Mucosa of stomach (tissue), 1 donor: Measurements from ENCODE around the gene FAM169A.
A peak's percentile ranks its signal among the peaks of the same experiment; 100 is the strongest.
"Not testable (repeated sequence)": the region's sequence is repeated elsewhere in the genome, so short reads cannot be mapped to it uniquely, and the experiment has no call there.

Source experiments
- H3K27me3 ChIP-seq: one replicate; pipeline ENCODE4 v1.7.0; 2013; ENCODE audit warnings: mild to moderate bottlenecking, low read length; ENCODE audit not compliant: control insufficient read depth, insufficient read depth
- H3K36me3 ChIP-seq: one replicate; pipeline ENCODE4 v1.7.0; 2013; ENCODE audit warnings: low read length; ENCODE audit not compliant: control insufficient read depth, insufficient read depth
- H3K4me1 ChIP-seq: one replicate; pipeline ENCODE4 v1.7.0; 2013; ENCODE audit warnings: mild to moderate bottlenecking, low read length; ENCODE audit not compliant: control insufficient read depth, insufficient read depth
- H3K4me3 ChIP-seq: one replicate; pipeline ENCODE4 v1.7.0; 2013; ENCODE audit warnings: low read length
- H3K9ac ChIP-seq: one replicate; pipeline ENCODE4 v1.7.0; 2013; ENCODE audit warnings: mild to moderate bottlenecking, low read length, moderate library complexity
- H3K9me3 ChIP-seq: one replicate; pipeline ENCODE4 v1.7.0; 2013; ENCODE audit warnings: mild to moderate bottlenecking, low read length, moderate library complexity; ENCODE audit not compliant: control insufficient read depth
- donor health status: Pancreatic carcinoma.

FAM169A gene

DNA sequence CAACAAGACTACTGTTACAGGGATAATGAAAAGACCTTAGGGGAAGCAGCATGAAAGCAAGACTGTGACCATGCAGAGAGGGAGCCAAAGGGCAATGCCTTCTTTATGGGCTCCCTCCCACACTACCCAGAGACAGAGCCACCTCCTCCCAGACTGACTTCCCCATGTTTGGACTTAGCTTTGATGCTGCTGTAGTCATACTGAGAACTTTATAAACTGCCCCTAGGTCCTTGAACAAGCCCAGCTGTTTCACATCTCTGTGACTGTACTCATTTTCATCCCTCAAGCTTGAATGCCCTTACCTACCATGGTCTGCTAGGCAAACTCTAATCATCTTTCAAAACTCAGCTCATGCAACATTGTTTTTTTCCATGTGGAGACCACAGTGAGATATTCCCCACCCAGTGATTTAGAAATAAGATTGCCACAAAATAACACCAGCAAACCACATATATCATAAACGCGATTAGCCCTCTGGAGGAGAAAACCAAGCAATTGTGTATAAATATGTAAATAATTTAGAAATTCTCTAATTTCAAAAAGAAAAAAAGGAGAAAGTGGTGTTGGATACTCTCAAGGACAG, 23.4 kb upstream of the FAM169A start:
- Histone ChIP-seq H3K9me3 (no peaks in the 10 kb centered on the region), H3K4me1 (no peaks in the 10 kb centered on the region), H3K4me3 (no peak overlapping the region), H3K36me3 (no peaks in the 10 kb centered on the region), H3K27me3 (no peaks in the 10 kb centered on the region), H3K9ac (no peak overlapping the region)

GRCh38 chr5:74888117-74888516, 21.9 kb upstream of the FAM169A start:
- Histone ChIP-seq H3K27me3 (no peaks in the 10 kb centered on the region), H3K36me3 (no peaks in the 10 kb centered on the region), H3K9me3 (no peaks in the 10 kb centered on the region), H3K9ac (no peak overlapping the region), H3K4me1 (no peaks in the 10 kb centered on the region), H3K4me3 (no peak overlapping the region)

DNA sequence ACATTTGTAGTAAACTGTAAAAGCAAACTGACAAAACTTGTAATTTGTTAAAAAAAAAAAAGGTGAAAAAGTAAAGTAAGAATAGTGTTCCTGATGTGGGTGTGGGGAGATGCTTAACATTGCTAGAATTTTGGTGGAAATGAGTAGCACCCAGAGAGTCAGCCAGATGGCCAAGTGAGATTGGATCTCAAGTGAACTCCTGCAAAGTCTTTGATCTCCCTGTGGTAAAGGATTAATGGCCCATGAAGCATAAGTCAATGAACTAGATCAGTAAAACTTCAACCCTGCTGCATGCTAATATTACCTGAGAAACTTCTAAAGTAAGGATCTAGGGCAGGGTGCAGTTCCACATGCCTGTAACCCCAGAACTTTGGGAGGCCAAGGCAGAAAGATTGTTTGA, 19.0 kb upstream of the FAM169A start:
- Histone ChIP-seq H3K4me1 (no peaks in the 10 kb centered on the region), H3K27me3 (no peaks in the 10 kb centered on the region), H3K9me3 (no peaks in the 10 kb centered on the region), H3K4me3 (no peak overlapping the region), H3K9ac (no peak overlapping the region), H3K36me3 (no peaks in the 10 kb centered on the region)

DNA sequence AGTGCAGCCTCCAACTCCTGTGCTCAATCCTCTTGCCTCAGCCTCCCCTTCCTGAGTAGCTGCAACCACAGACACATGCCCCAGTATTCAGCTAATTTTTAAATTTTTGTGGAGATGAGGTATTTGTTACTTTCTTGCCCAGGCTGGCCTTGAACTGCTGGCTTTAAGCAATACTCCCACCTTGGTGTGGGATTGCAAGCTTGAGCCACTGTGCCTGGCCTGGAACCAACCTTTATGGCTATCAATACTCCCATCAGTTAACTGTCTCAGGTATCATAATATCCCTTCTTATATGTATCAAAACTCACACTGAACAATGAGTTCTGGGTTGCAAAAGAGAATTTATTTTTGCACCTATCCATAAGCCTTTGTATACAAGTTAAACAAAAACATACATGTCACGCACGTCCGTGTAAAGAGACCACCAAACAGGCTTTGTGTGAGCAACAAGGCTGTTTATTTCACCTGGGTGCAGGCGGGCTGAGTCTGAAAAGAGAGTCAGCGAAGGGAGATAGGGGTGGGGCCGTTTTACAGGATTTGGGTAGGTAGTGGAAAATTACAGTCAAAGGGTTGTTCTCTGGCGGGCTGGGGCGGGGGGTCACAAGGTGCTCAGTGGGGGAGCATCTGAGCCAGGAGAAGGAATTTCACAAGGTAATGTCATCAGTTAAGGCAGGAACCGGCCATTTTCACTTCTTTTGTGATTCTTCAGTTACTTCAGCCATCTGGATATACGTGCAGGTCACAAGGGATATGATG, 16.4 kb upstream of the FAM169A start:
- H3K9ac ChIP-seq, H3K27me3 ChIP-seq, H3K4me1 ChIP-seq, H3K4me3 ChIP-seq, H3K9me3 ChIP-seq, H3K36me3 ChIP-seq: not testable (repeated sequence)

GRCh38 chr5:74877624-74878304, 11.6 kb upstream of the FAM169A start:
- Histone ChIP-seq H3K4me3 (no peak overlapping the region), H3K27me3 (no peaks in the 10 kb centered on the region), H3K36me3 (no peaks in the 10 kb centered on the region), H3K9ac (no peak overlapping the region), H3K4me1 (no peaks in the 10 kb centered on the region), H3K9me3 (no peaks in the 10 kb centered on the region)

- H3K27me3 ChIP-seq = no peaks in the 10 kb centered on the region
- H3K9me3 ChIP-seq = no peaks in the 10 kb centered on the region
- no peak overlapping the region for H3K9ac ChIP-seq
- H3K4me1 ChIP-seq = no peaks in the 10 kb centered on the region
- no peaks in the 10 kb centered on the region for H3K36me3 ChIP-seq
- no peak overlapping the region for H3K4me3 ChIP-seq
These were observed 10.0 kb upstream of the FAM169A start for GRCh38 chr5:74875994-74876791.

DNA sequence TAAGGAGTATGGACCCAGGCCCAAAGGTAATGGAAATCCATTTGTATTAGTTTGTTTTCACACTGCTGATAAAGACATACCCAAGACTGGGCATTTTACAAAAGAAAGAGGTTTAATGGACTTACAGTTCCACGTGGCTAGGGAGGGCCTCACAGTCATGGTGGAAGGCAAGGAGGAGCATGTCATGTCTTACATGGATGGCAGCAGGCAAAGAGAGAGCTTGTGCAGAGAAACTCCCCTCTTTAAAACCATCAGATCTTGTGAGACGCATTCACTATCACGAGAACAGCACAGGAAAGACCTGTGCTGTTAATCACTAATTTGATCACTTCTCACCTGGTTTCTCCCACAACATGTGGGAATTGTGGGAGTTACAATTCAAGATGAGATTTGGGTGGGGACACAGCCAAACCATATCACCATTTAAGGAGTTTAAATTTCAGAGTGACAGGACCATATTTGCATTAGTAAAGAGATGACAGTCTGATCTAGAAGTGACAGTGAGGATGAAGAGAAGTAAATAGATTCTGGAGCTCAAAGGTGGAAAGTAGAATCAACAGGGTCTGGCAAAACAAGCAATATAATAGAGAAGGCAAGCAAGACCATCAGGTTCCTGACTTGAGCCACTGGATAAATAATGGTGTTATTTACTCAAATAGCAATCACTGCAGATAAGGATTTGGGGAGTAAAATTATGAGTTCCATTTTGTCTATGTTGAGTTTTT, 7.5 kb upstream of the FAM169A start:
- Histone ChIP-seq H3K4me1 (no peaks in the 10 kb centered on the region), H3K27me3 (no peaks in the 10 kb centered on the region), H3K36me3 (no peaks in the 10 kb centered on the region), H3K4me3 (no peak overlapping the region), H3K9ac (no peak overlapping the region), H3K9me3 (no peaks in the 10 kb centered on the region)

GRCh38 chr5:74870299-74871067, 4.3 kb upstream of the FAM169A start:
- Histone ChIP-seq H3K9ac (no peak overlapping the region), H3K4me1 (peaks cover 4% of the 10 kb centered on the region), H3K27me3 (peaks cover 10% of the 10 kb centered on the region), H3K36me3 (no peaks in the 10 kb centered on the region), H3K9me3 (no peaks in the 10 kb centered on the region), H3K4me3 (no peak overlapping the region)

DNA sequence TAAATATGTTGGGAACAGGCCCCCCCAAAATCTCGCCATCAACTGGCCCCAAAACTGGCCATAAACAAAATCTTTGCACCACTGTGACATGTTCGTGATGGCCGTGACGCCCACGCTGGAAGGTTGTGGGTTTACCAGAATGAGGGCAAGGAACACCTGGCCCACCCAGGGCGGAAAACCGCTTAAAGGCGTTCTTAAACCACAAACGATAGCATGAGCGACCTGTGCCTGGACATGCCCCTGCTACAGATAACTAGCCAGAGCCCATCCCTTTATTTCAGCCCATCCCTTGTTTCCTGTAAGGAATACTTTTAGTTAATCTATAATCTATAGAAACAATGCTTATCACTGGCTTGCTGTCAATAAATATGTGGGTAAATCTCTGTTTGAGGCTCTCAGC, 3.2 kb upstream of the FAM169A start:
- H3K4me1 ChIP-seq, H3K4me3 ChIP-seq, H3K9me3 ChIP-seq, H3K9ac ChIP-seq, H3K36me3 ChIP-seq: not testable (repeated sequence)
- peaks cover 14% of the 10 kb centered on the region for H3K27me3 ChIP-seq

GRCh38 chr5:74866596-74867162, 492 bp upstream of the FAM169A start:
- Histone ChIP-seq H3K36me3 (no peaks in the 10 kb centered on the region), H3K9ac (peak overlapping the region; percentile 70), H3K4me1 (peaks cover 4% of the 10 kb centered on the region), H3K27me3 (peaks cover 14% of the 10 kb centered on the region), H3K9me3 (no peaks in the 10 kb centered on the region), H3K4me3 (no peak overlapping the region)
